ENCODE data around the gene CAPN1.

- TF ChIP-seq CTCF (IDR thresholded peaks at IDR 0.05): no peak
- no peak for TF ChIP-seq JUND (IDR thresholded peaks at IDR 0.05)
- 0 out of 4 replicates have a peak, but pooled peaks of 1 of the 2 experiments have one; percentile 4 for TF ChIP-seq EP300 (IDR thresholded peaks at IDR 0.05; ENCODE audit: borderline replicate concordance in 1 of 2, low read depth in 1 of 2, low read length in 1 of 2)
- TF ChIP-seq ELF1 (IDR thresholded peaks at IDR 0.05): no peak
- TF ChIP-seq SIN3A (IDR thresholded peaks at IDR 0.05; ENCODE audit: borderline replicate concordance, low read depth, low read length): no peak
- no peak for TF ChIP-seq RAD21 (IDR thresholded peaks at IDR 0.05; ENCODE audit: low read length)
- peak; percentile 51 for TF ChIP-seq TAF1 (IDR thresholded peaks at IDR 0.05; ENCODE audit: borderline replicate concordance, low read depth, low read length)
These were observed 46.6 kb upstream of the CAPN1 start for GRCh38 chr11:65134952-65135632.
